Fibroblast of skin of back (primary cell): ENCODE results near the gene CCDC33.

Experiments
- DNase-seq: peaks from one replicate; pipeline ENCODE4 v3.0.0-alpha.2; 2013

The CCDC33 gene

GRCh38 chr15:74208901-74209559, 27.1 kb upstream of the CCDC33 start:
- DNase-seq, result peak; percentile 67

- DNase-seq, result no peak
Observed at GRCh38 chr15:74209560-74209958, 26.6 kb upstream of the CCDC33 start.

GRCh38 chr15:74209997-74210671, 26.0 kb upstream of the CCDC33 start:
- peak; percentile 85 for DNase-seq

GRCh38 chr15:74210729-74211128, 25.4 kb upstream of the CCDC33 start:
- no peak for DNase-seq

- no peak for DNase-seq
Observed at GRCh38 chr15:74211656-74212055, 24.5 kb upstream of the CCDC33 start.

- no peak for DNase-seq
Observed at GRCh38 chr15:74212494-74212893, 23.6 kb upstream of the CCDC33 start.

GRCh38 chr15:74213858-74214284, 22.3 kb upstream of the CCDC33 start:
- DNase-seq, result no peak

- DNase-seq, result no peak
Observed at GRCh38 chr15:74214324-74215021, 21.7 kb upstream of the CCDC33 start.

- DNase-seq, result no peak
Observed at GRCh38 chr15:74215958-74216357, 20.2 kb upstream of the CCDC33 start.

- no peak for DNase-seq
Observed at GRCh38 chr15:74216949-74217348, 19.2 kb upstream of the CCDC33 start.

- DNase-seq, result no peak
Observed at GRCh38 chr15:74217907-74218885, 17.9 kb upstream of the CCDC33 start.

- DNase-seq, result no peak
Observed at GRCh38 chr15:74220475-74221248, 15.5 kb upstream of the CCDC33 start.

GRCh38 chr15:74221399-74222239, 14.5 kb upstream of the CCDC33 start:
- DNase-seq, result no peak

- no peak for DNase-seq
Observed at GRCh38 chr15:74222240-74223119, 13.6 kb upstream of the CCDC33 start.

- no peak for DNase-seq
Observed at GRCh38 chr15:74225928-74226327, 10.2 kb upstream of the CCDC33 start.

- no peak for DNase-seq
Observed at GRCh38 chr15:74226761-74227540, 9.2 kb upstream of the CCDC33 start.

GRCh38 chr15:74227968-74228722, 8.0 kb upstream of the CCDC33 start:
- no peak for DNase-seq

- DNase-seq, result no peak
Observed at GRCh38 chr15:74228723-74229081, 7.4 kb upstream of the CCDC33 start.
